GM19351 (cell line): Measurements from ENCODE around the gene IKBKE.

Source experiments
- ATAC-seq: cut with Tn5 transposase; IDR thresholded peaks from one replicate; pipeline ENCODE4 v1.9.1; 2021; ENCODE audit warnings: mild to moderate bottlenecking, moderate library complexity; ENCODE audit not compliant: unreplicated experiment

IKBKE gene

DNA sequence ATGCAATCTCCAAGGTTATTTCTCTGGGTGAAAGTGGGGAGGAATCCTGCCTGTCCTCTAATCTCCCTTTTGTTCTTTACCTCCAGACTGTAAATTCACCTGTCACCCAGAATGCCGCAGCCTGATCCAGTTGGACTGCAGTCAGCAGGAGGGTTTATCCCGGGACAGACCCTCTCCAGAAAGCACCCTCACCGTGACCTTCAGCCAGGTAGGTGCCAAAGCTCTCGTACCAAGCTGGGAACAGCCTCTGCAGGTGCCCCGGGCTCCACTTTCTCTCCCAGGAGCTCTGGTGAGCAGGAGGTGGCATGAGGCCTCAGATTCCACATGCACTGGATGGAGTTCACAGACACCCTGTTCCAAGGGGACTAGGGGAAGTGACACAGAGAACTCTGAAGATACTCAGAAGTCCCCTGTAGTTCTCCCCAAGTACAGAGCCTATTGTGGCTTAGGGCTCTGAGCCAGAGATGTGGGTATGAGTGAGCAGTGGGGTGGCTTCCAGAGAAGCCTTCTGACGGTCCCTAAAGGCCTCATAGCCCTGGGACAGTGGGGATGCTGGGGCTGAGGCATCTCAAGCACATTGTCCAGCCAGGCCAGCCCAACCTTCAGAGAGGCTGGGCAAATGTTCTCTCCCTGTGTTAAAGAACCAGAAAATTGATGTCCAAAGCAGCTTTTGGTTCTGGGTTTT is 68.0 kb downstream of the IKBKE start:
- ATAC-seq: no peak

DNA sequence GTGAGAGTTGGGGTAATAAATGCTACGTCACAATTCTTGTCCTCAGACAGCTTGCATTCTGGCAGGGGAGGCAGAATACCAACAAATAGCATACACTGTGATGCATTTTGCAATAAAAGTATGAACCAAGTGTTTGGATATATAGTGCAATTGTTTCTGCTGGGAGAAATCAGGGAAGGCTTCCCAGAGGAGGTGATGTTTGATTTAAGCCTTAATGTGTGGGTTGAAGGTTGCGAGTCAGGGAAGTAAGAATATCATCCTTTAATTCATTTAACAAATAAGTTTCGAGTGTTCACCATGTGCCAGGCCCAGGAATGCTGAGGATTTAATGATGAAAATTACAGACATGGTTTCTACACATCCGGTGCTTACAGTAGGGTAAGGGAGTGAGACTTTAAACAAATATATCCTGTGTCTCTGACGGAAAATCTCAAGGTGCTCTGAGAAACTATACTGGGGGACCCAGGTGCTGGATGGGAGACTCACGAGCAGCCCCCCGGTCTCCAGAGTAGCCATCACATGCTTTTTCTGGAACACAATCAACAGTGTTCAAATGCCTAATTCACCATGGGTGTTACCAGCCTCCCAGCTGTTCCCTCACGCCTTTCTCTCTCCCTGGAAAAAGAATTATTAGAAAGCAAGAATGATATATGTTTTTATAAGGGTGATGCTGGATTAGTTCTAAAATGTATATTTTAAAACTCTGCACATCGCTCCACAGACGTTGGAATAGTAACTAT is 68.8 kb downstream of the IKBKE start:
- ATAC-seq: no peak

DNA sequence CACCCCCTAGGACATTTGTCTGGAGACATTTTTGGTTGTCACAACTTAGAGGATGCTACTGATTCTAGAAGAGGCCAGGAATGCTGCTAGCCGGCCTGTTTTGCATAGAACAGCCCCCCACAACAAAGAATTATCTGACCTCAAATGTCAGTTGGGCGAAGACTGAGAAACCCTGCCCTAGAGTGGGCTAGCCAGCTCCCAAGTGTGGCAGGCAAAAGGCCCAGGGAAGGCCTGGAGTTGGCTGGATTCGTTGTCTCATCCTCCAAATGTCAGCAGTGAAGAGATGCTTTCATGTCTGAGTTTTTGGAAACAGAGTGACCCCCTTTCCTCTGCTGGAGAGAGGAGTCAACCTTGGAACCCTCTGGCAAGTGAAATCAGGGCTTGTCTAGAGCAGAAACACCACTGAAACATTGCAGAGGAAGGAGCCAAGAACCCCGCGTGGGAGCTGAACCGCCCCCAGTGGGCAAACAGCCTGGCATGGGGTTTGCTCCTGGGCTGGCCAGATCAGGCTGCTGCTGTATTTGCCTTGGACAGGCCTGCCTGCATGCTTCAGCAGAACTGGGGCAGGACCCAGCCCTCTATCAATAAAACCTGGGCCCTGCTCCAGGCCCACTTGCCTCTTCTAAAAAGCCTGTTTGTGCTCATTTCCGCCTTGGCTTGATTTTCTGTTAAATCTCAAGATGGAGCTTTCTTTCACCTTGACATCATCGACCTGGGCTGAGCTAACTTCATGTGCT is 69.9 kb downstream of the IKBKE start:
- ATAC-seq: no peak

DNA sequence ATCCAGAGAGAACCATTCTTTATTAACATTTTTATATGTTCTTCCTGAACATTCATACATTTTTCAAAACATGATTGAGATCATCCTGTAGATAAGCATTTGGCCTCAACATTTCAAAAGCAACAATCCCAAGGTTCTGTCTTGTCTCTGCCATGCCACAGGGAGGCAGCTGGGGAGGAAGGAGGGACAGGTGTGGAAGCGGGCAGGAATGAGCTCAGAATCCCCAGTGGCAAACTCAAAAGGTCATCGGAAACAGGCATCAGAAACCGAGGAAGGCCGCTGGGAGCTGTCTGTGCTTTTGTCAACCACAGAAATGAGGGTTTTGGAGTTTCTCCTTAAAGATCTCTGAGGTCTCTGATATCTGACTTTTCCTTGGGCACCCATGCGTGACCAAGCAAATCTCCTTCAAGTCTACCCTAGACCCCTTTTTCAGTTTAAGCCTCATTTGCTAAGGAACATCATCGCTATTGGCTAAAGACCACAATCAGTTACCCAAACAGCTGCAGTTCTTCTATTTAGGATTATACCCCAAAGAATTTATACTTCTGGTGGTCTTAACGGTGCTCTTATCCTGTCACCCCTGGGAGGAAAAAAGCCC is 71.1 kb downstream of the IKBKE start:
- no peak for ATAC-seq

DNA sequence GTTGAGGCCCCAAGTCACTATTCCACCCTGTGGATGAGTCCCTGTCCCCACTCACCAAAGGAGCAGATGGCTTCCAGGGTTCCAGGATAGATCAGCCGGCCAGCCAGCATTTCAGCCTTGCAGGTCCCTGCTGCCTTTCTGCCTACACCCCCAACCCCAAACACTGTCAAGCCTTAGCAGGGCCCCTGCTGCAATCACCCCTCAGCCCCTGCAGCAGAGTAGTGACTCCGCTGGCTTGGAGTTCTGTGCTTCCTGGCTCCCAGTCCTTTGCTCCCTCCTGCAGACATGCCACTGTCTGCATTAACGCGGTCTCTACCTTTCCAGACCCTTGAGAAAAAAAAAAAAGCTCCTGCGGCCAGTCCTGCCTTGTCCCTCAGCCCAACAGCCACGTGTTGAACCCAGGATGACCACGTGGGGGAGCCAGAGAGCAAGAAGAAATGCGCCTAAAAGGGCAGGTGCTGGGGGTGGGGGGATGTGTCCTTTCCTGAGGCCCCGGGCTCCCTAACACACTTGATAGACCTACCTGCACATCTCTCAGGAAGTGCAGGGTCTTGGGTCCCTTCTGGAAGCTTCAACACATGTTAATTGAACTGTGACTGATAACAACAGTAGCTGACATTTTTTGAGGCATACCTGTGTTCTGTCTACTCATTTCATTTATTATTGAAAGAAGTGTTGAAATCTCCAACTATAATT is 74.4 kb downstream of the IKBKE start:
- peak; percentile 57 for ATAC-seq

DNA sequence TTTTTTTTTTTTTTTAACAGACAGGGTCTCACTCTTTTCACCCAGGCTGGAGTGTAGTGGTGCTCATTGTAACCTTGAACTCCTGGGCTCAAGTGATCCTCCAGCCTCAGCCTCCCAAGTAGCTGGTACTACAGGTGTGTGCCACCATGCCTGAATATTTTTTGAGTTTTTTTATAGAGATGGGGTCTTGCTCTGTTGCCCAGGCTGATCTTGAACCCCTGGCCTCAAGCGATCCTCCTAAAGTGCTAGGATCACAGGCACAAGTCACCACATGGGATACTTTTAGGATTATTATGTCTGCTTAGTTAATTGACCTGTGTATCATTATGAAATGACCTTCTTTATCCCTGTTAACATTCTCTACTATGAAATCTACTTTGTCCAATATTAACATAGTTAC is 75.1 kb downstream of the IKBKE start:
- ATAC-seq: no peak
